Lung (tissue), 12 donors: ENCODE measurements around the gene FCAMR. TPM values are rescaled to one million over a fixed set of nuclear protein-coding genes. Genes with fewer than 3 reads are reported as not detected.

Experiments used
- ATAC-seq: fragments of 200-7000 bp; cut with Tn5 transposase; one replicate; pipeline ENCODE4 v1.9.1; 2020; ENCODE audit warnings: moderate number of reproducible peaks; ENCODE audit not compliant: insufficient read depth, low FRiP score
- DNase-seq, 3 donors: peaks; one replicate each; pipeline ENCODE4 v3.0.0-alpha.2; 2013 to 2017
- H3K27ac ChIP-seq, 2 donors: one replicate each; pipeline ENCODE4 v1.5.1; 2013; ENCODE audit warnings: mild to moderate bottlenecking in 2 of 2, moderate library complexity in 2 of 2, control low read depth in 1 of 2, inconsistent platforms in 1 of 2, low read depth in 1 of 2, low read length in 1 of 2
- H3K27me3 ChIP-seq, 3 donors: one replicate each; pipeline ENCODE4 v1.5.1; 2013; ENCODE audit warnings: low read length in 2 of 3; ENCODE audit not compliant: control insufficient read depth in 3 of 3, insufficient read depth in 3 of 3
- H3K36me3 ChIP-seq, 4 donors: one replicate each; pipeline ENCODE4 v1.5.1; 2013; ENCODE audit warnings: low read length in 4 of 4, mild to moderate bottlenecking in 1 of 4, moderate library complexity in 1 of 4; ENCODE audit not compliant: control insufficient read depth in 4 of 4, insufficient read depth in 4 of 4
- H3K4me1 ChIP-seq, 5 donors: one replicate each; pipeline ENCODE4 v1.5.1; 2013; ENCODE audit warnings: low read length in 5 of 5, mild to moderate bottlenecking in 2 of 5, moderate library complexity in 1 of 5; ENCODE audit not compliant: control insufficient read depth in 5 of 5, insufficient read depth in 5 of 5
- H3K4me3 ChIP-seq: one replicate; pipeline ENCODE4 v1.5.1; 2013; ENCODE audit warnings: mild to moderate bottlenecking, control low read depth, moderate library complexity
- H3K9ac ChIP-seq, 2 donors: one replicate each; pipeline ENCODE4 v1.5.1; 2013; ENCODE audit warnings: low read length in 2 of 2, control low read depth in 1 of 2; ENCODE audit not compliant: insufficient read depth in 1 of 2
- H3K9me3 ChIP-seq, 4 donors: one replicate each; pipeline ENCODE4 v1.5.1; 2013; ENCODE audit warnings: low read length in 3 of 4, mild to moderate bottlenecking in 1 of 4, moderate library complexity in 1 of 4; ENCODE audit not compliant: control insufficient read depth in 4 of 4, insufficient read depth in 3 of 4
- CTCF ChIP-seq: IDR thresholded peaks from 2 replicates; pipeline ENCODE4 v1.5.1; 2012; ENCODE audit warnings: mild to moderate bottlenecking; ENCODE audit errors: control extremely low read depth, extremely low read depth
- WGBS, 2 donors: extraction: QIAGEN DNeasy Blood & Tissue Kit; methylation state at CpG; one replicate each; pipeline ENCODE4 v1.1.7; 2013; 5-methylcytosine and 5-hydroxymethylcytosine counted together
- polyA plus RNA-seq, 2 donors: library from polyadenylated mRNA; stranded (reverse); fragments of 200-250 nt; gene quantifications; one replicate each; pipeline ENCODE4 v1.2.1, GENCODE V29; 2013
- total RNA-seq, 2 donors: library from RNA; depleted of rRNA in 1 of 2; stranded (reverse); fragments of >200 nt in 1 of 2; gene quantifications; one replicate each; pipeline ENCODE4 v1.2.1, GENCODE V29; 2014 to 2021
- donor health status: control.
- donor health status: control.
- donor health status: Bipolar disorder and iron deficiency.
- donor health status: healthy.
- donor health status: DM: yes; HTN: yes; CAD: no.

The FCAMR gene
- total and polyA plus RNA-seq, 4 donors: 0.18 to 0.40 TPM; not detected in 2

GRCh38 chr1:206918076-206918475 lies 52.2 kb downstream of the FCAMR start:
- H3K4me1 ChIP-seq: peaks cover 0 to 6% (median 0%) of the 10 kb centered on the region in 5 donors
- no peaks in the 10 kb centered on the region for H3K27me3 ChIP-seq
- H3K9ac ChIP-seq: no peak overlapping the region
- H3K9me3 ChIP-seq: no peaks in the 10 kb centered on the region
- no peak for ATAC-seq
- 68 to 71% methylated on average over 3 of the region's 3 CpGs for WGBS, 2 donors
- no peak for DNase-seq
- no peak for TF ChIP-seq CTCF
- H3K36me3 ChIP-seq: no peaks in the 10 kb centered on the region
- no peak overlapping the region for H3K27ac ChIP-seq
- no peak overlapping the region for H3K4me3 ChIP-seq

GRCh38 chr1:206916000-206916709 lies 54.1 kb downstream of the FCAMR start:
- DNase-seq: no peak
- no peak for TF ChIP-seq CTCF

DNA sequence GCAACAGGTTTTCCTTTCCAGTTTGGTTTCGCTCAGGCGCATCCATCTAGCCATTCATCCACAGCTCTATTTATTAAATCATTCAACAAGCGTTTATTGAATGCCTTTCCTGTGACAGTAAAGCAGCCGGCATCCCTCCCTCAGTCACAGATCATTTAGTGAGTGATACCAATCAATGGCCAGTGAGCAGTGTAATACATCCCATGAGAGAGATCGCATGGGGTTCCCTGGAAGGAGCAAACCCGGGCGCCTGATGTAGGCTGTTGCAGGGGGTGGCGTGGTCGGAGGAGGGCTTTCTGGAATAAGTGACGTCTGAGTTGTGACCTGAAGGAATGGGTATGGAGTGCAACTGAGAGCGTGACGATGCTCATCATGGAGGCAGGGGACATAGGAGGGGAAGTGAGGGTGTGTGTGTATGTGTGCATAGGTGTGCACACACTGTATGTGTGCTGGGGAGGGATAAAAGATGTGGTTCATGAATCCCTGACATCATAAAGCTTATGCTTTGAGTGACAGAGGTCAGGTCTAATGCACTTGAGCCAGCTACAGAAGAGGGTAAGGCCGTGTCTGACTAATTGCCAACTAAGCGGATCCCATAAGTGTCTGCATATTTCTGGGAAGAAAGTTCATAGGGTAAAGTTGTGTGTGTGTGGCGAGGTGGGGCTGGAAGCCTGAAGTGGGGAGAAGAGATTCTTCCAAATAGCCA lies 55.1 kb downstream of the FCAMR start:
- H3K27me3 ChIP-seq: peaks cover 0 to 10% (median 5%) of the 10 kb centered on the region in 3 donors
- DNase-seq (no peak), ATAC-seq (no peak)
- no peaks in the 10 kb centered on the region for H3K9me3 ChIP-seq
- H3K4me3 ChIP-seq: no peak overlapping the region
- TF ChIP-seq CTCF: no peak
- H3K36me3 ChIP-seq: no peaks in the 10 kb centered on the region
- peaks cover 0 to under 1% (median 0%) of the 10 kb centered on the region in 5 donors for H3K4me1 ChIP-seq
- H3K9ac ChIP-seq: no peak overlapping the region
- H3K27ac ChIP-seq: no peak overlapping the region
- WGBS, 2 donors: 79 to 86% methylated on average over 15 of the region's 15 CpGs

More at GRCh38 chr1:206916000-206916709, 54.1 kb downstream of the FCAMR start:
- peaks cover 0 to 3% (median 0%) of the 10 kb centered on the region in 3 donors for H3K27me3 ChIP-seq
- 78 to 88% methylated on average over 8 of the region's 8 CpGs for WGBS, 2 donors
- no peak overlapping the region for H3K27ac ChIP-seq
- H3K9me3 ChIP-seq: no peaks in the 10 kb centered on the region
- H3K9ac ChIP-seq: no peak overlapping the region
- H3K4me3 ChIP-seq: no peak overlapping the region
- no peak for ATAC-seq
- no peaks in the 10 kb centered on the region for H3K36me3 ChIP-seq
- H3K4me1 ChIP-seq: no peaks in the 10 kb centered on the region
